Liver (tissue), 3 donors: ENCODE measurements around the gene ZNF846.

Experiments used
- FOXA1 ChIP-seq: IDR thresholded peaks from 2 replicates; pipeline ENCODE4 v1.6.1; 2016; ENCODE audit warnings: antibody characterized with exemption
- FOXA2 ChIP-seq: IDR thresholded peaks from 2 replicates; pipeline ENCODE4 v1.6.1; 2016; ENCODE audit warnings: antibody characterized with exemption
- GABPA ChIP-seq, 2 donors: IDR thresholded peaks in 1 of 2; conservative IDR thresholded peaks in 1 of 2; 2 replicates each; pipeline ENCODE4 v1.6.1; 2016; ENCODE audit warnings: antibody characterized with exemption in 2 of 2, mild to moderate bottlenecking in 1 of 2, moderate library complexity in 1 of 2
- MAX ChIP-seq: IDR thresholded peaks from 2 replicates; pipeline ENCODE4 v1.6.1; 2016; ENCODE audit warnings: antibody characterized with exemption
- RAD21 ChIP-seq, 2 donors: IDR thresholded peaks; 2 replicates each; pipeline ENCODE4 v1.6.1; 2016; ENCODE audit warnings: antibody characterized with exemption in 2 of 2, mild to moderate bottlenecking in 2 of 2
- REST ChIP-seq: IDR thresholded peaks from 2 replicates; pipeline ENCODE4 v1.6.1; 2016; ENCODE audit warnings: antibody characterized with exemption, mild to moderate bottlenecking
- RXRA ChIP-seq, 2 donors: IDR thresholded peaks; 2 replicates each; pipeline ENCODE4 v1.6.1; 2017 to 2018; ENCODE audit warnings: antibody characterized with exemption in 2 of 2, mild to moderate bottlenecking in 1 of 2
- SP1 ChIP-seq: IDR thresholded peaks from 2 replicates; pipeline ENCODE4 v1.6.1; 2018; ENCODE audit warnings: antibody characterized with exemption, mild to moderate bottlenecking
- TAF1 ChIP-seq: conservative IDR thresholded peaks from 2 replicates; pipeline ENCODE4 v1.6.1; 2016; ENCODE audit warnings: antibody characterized with exemption, mild to moderate bottlenecking
- YY1 ChIP-seq: IDR thresholded peaks from 2 replicates; pipeline ENCODE4 v1.6.1; 2016; ENCODE audit warnings: antibody characterized with exemption, mild to moderate bottlenecking
- TF ChIP-seq, protein P1 (sequence below): fragments of 150-350 bp; IDR thresholded peaks from 2 replicates; pipeline ENCODE4 v1.5.1; 2017; ENCODE audit warnings: improper control_type of control experiment, low read depth, low read length; ENCODE audit not compliant: missing input control
- TF ChIP-seq, protein P2 (sequence below): IDR thresholded peaks from 2 replicates; pipeline ENCODE4 v1.6.1; 2016; ENCODE audit warnings: antibody characterized with exemption
- TF ChIP-seq, protein P3 (sequence below): IDR thresholded peaks from 2 replicates; pipeline ENCODE4 v1.6.1; 2016; ENCODE audit warnings: antibody characterized with exemption
- donor health status: healthy.
- donor health status: healthy.

- no peak for TF ChIP-seq SP1
- no peak for TF ChIP-seq MAX
- TF ChIP-seq, protein P1, sequence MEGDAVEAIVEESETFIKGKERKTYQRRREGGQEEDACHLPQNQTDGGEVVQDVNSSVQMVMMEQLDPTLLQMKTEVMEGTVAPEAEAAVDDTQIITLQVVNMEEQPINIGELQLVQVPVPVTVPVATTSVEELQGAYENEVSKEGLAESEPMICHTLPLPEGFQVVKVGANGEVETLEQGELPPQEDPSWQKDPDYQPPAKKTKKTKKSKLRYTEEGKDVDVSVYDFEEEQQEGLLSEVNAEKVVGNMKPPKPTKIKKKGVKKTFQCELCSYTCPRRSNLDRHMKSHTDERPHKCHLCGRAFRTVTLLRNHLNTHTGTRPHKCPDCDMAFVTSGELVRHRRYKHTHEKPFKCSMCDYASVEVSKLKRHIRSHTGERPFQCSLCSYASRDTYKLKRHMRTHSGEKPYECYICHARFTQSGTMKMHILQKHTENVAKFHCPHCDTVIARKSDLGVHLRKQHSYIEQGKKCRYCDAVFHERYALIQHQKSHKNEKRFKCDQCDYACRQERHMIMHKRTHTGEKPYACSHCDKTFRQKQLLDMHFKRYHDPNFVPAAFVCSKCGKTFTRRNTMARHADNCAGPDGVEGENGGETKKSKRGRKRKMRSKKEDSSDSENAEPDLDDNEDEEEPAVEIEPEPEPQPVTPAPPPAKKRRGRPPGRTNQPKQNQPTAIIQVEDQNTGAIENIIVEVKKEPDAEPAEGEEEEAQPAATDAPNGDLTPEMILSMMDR = no peak
- TF ChIP-seq TAF1 = no peak
- TF ChIP-seq FOXA1 = no peak
- no peak for TF ChIP-seq GABPA (IDR thresholded peaks at IDR 0.05 in 1 of 2, conservative IDR thresholded peaks at IDR 0.05 in 1 of 2)
- TF ChIP-seq, protein P2, sequence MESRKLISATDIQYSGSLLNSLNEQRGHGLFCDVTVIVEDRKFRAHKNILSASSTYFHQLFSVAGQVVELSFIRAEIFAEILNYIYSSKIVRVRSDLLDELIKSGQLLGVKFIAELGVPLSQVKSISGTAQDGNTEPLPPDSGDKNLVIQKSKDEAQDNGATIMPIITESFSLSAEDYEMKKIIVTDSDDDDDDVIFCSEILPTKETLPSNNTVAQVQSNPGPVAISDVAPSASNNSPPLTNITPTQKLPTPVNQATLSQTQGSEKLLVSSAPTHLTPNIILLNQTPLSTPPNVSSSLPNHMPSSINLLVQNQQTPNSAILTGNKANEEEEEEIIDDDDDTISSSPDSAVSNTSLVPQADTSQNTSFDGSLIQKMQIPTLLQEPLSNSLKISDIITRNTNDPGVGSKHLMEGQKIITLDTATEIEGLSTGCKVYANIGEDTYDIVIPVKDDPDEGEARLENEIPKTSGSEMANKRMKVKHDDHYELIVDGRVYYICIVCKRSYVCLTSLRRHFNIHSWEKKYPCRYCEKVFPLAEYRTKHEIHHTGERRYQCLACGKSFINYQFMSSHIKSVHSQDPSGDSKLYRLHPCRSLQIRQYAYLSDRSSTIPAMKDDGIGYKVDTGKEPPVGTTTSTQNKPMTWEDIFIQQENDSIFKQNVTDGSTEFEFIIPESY = no peak
- no peak for TF ChIP-seq REST
- no peak for TF ChIP-seq YY1
- TF ChIP-seq FOXA2 = no peak
- TF ChIP-seq, protein P3, sequence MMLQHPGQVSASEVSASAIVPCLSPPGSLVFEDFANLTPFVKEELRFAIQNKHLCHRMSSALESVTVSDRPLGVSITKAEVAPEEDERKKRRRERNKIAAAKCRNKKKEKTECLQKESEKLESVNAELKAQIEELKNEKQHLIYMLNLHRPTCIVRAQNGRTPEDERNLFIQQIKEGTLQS = no peak
- TF ChIP-seq RAD21 (IDR thresholded peaks at IDR 0.05) = no peak
- TF ChIP-seq RXRA (IDR thresholded peaks at IDR 0.05) = no peak
Measured at GRCh38 chr19:9757544-9758501, 10.7 kb downstream of the ZNF846 start.
